Neural progenitor cell (in vitro differentiated cells): ENCODE results near the gene OR1K1.
"Not testable (repeated sequence)": the region's sequence is repeated elsewhere in the genome, so short reads cannot be mapped to it uniquely, and the experiment has no call there.

ENCODE experiments used
- EZH2 ChIP-seq: fragments of 200-600 bp; sonication (generic); IDR thresholded peaks from 2 replicates; pipeline ENCODE4 v1.6.1; 2017; ENCODE audit warnings: antibody characterized with exemption, mild to moderate bottlenecking, moderate library complexity
- EZH2phosphoT487 ChIP-seq: fragments of 200-600 bp; sonication (generic); IDR thresholded peaks from 2 replicates; pipeline ENCODE4 v1.6.1; 2017; ENCODE audit warnings: antibody characterized with exemption
- TF ChIP-seq, protein P1 (sequence below): fragments of 200-600 bp; sonication (generic); IDR thresholded peaks from 2 replicates; pipeline ENCODE4 v1.5.1; 2017; ENCODE audit warnings: antibody characterized with exemption, mild to moderate bottlenecking

DNA sequence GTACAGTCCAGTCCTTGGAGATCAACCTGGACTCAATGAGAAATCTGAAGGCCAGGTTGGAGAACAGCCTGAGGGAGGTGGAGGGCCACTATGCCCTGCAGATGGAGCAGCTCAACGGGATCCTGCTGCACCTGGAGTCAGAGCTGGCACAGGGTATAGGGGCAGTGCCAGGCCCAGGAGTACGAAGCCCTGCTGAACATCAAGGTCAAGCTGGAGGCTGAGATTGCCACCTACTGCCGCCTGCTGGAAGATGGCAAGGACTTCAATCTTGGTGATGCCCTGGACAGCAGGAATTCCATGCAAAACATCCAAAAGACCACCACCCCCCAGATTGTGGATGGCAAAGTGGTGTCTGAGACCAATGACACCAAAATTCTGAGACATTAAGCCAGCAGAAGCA, 38.5 kb downstream of the OR1K1 start:
- TF ChIP-seq, protein P1, sequence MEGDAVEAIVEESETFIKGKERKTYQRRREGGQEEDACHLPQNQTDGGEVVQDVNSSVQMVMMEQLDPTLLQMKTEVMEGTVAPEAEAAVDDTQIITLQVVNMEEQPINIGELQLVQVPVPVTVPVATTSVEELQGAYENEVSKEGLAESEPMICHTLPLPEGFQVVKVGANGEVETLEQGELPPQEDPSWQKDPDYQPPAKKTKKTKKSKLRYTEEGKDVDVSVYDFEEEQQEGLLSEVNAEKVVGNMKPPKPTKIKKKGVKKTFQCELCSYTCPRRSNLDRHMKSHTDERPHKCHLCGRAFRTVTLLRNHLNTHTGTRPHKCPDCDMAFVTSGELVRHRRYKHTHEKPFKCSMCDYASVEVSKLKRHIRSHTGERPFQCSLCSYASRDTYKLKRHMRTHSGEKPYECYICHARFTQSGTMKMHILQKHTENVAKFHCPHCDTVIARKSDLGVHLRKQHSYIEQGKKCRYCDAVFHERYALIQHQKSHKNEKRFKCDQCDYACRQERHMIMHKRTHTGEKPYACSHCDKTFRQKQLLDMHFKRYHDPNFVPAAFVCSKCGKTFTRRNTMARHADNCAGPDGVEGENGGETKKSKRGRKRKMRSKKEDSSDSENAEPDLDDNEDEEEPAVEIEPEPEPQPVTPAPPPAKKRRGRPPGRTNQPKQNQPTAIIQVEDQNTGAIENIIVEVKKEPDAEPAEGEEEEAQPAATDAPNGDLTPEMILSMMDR, result not testable (repeated sequence)
- TF ChIP-seq EZH2phosphoT487, EZH2: not testable (repeated sequence)
